MM.1S (cell line): ENCODE results near the gene SLC25A6.

Experiments used
- EZH2phosphoT487 ChIP-seq: fragments of 300-600 bp; sonication (generic); IDR thresholded peaks from 2 replicates; pipeline ENCODE4 v1.6.1; 2018; ENCODE audit warnings: antibody characterized with exemption, low read length
- TF ChIP-seq, protein P1 (sequence below): fragments of 300-600 bp; sonication (generic); IDR thresholded peaks from 2 replicates; pipeline ENCODE4 v1.5.1; 2016; ENCODE audit warnings: antibody characterized with exemption, low read length, mixed read lengths

DNA sequence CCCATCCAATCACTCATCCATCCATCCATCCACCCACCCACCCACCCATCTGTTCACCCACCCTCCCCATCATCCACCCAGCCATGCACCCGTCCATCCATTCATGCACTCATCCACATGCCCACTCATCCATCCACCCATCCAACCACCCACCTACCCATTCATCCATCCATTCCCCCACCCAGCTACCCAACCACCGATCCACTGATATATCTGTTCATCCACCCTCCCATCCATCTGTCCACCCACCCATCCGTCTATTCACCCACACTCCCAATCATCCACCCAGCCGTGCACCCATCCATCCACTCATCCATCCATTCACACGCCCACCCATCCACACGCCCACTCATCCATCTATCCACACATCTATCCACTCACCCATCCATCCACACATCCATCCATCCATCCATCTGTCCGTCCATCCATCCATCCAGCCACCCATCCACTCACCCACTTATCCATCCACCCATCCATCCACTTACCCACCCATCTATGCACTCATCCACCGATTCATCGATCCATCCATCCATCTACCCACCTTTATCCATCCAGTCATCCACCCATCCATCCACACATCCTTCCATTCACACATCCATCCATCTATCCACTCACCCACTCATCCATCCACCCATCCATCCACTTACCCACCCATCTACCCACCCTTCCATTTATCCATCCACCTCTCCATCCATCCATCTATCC is 32.4 kb upstream of the SLC25A6 start:
- TF ChIP-seq, protein P1, sequence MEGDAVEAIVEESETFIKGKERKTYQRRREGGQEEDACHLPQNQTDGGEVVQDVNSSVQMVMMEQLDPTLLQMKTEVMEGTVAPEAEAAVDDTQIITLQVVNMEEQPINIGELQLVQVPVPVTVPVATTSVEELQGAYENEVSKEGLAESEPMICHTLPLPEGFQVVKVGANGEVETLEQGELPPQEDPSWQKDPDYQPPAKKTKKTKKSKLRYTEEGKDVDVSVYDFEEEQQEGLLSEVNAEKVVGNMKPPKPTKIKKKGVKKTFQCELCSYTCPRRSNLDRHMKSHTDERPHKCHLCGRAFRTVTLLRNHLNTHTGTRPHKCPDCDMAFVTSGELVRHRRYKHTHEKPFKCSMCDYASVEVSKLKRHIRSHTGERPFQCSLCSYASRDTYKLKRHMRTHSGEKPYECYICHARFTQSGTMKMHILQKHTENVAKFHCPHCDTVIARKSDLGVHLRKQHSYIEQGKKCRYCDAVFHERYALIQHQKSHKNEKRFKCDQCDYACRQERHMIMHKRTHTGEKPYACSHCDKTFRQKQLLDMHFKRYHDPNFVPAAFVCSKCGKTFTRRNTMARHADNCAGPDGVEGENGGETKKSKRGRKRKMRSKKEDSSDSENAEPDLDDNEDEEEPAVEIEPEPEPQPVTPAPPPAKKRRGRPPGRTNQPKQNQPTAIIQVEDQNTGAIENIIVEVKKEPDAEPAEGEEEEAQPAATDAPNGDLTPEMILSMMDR = no peak
- no peak for TF ChIP-seq EZH2phosphoT487
